Mesothelial cell of epicardium (in vitro differentiated cells): ENCODE data around the gene SLC6A12. TPM values are rescaled to one million over a fixed set of nuclear protein-coding genes. Genes with fewer than 3 reads are reported as not detected.
A peak's percentile ranks its signal among the peaks of the same experiment; 100 is the strongest.

Source experiments
- DNase-seq, 2 experiments: peaks; one replicate each; pipeline ENCODE4 v3.0.0; 2021; ENCODE audit warnings: low spot score in 2 of 2; ENCODE audit not compliant: unreplicated experiment in 2 of 2
- H3K27ac Mint-ChIP-seq: 2 replicates; pipeline ENCODE4 v1.8.0; 2021; ENCODE audit warnings: mixed read lengths
- H3K27me3 Mint-ChIP-seq: 2 replicates; pipeline ENCODE4 v1.8.0; 2021; ENCODE audit warnings: low read depth, mixed read lengths
- H3K36me3 Mint-ChIP-seq: 2 replicates; pipeline ENCODE4 v1.8.0; 2021; ENCODE audit warnings: mixed read lengths
- H3K4me1 Mint-ChIP-seq: 2 replicates; pipeline ENCODE4 v1.8.0; 2021; ENCODE audit warnings: mixed read lengths
- H3K4me3 Mint-ChIP-seq: 2 replicates; pipeline ENCODE4 v1.8.0; 2021; ENCODE audit warnings: mild to moderate bottlenecking, moderate library complexity, mixed read lengths
- H3K9me3 Mint-ChIP-seq: 2 replicates; pipeline ENCODE4 v1.8.0; 2021; ENCODE audit warnings: mixed read lengths
- CTCF ChIP-seq: fragments of 200-600 bp; sonication (generic); IDR thresholded peaks from one replicate; pipeline ENCODE4 v1.5.0; 2021; ENCODE audit warnings: antibody characterized with exemption; ENCODE audit not compliant: unreplicated experiment
- total RNA-seq: library from RNA; stranded (reverse); gene quantifications from 3 replicates; pipeline ENCODE4 v1.2.1, GENCODE V29; 2021

The SLC6A12 gene
- total RNA-seq, result 0.29 TPM in 2 of 3 replicates, not detected in the other

GRCh38 chr12:214003-214741 is at the start of gene SLC6A12:
SLC6A12 (minus strand) TSS chr12:214157; CDS start chr12:209986, 4,171 bp downstream.
- H3K4me3 Mint-ChIP-seq, result no peak within 1 kb of the TSS

GRCh38 chr12:263574-263973 is 49.6 kb upstream of the SLC6A12 start:
- TF ChIP-seq CTCF, result no peak
- peaks cover 39% of the 10 kb centered on the region for H3K4me1 Mint-ChIP-seq
- no peak overlapping the region for H3K27ac Mint-ChIP-seq
- no peak overlapping the region for H3K4me3 Mint-ChIP-seq
- H3K27me3 Mint-ChIP-seq, result peaks cover 14% of the 10 kb centered on the region
- H3K36me3 Mint-ChIP-seq, result no peaks in the 10 kb centered on the region
- no peaks in the 10 kb centered on the region for H3K9me3 Mint-ChIP-seq
- no peak for DNase-seq

More at GRCh38 chr12:214003-214741, at the start of gene SLC6A12:
- Mint-ChIP-seq H3K4me1 (peaks cover 14% of the 10 kb centered on the region), H3K27me3 (peaks cover 63% of the 10 kb centered on the region), H3K36me3 (no peaks in the 10 kb centered on the region), H3K9me3 (no peaks in the 10 kb centered on the region), H3K27ac (peak within 1 kb of the TSS; percentile 8)
- DNase-seq, result no peak
- no peak for TF ChIP-seq CTCF

- peaks cover 31% of the 10 kb centered on the region for H3K4me1 Mint-ChIP-seq
- no peaks in the 10 kb centered on the region for H3K36me3 Mint-ChIP-seq
- DNase-seq, result peak in 1 of 2 experiments; percentile 39
- H3K4me3 Mint-ChIP-seq, result peak within 1 kb of the TSS; percentile 33
- H3K9me3 Mint-ChIP-seq, result no peaks in the 10 kb centered on the region
- no peak for TF ChIP-seq CTCF
- H3K27me3 Mint-ChIP-seq, result peaks cover 22% of the 10 kb centered on the region
- H3K27ac Mint-ChIP-seq, result peak within 1 kb of the TSS; percentile 84
Measured at GRCh38 chr12:262817-263216, 48.9 kb upstream of the SLC6A12 start, which contains the start of gene SLC6A13. SLC6A13 (minus strand) TSS chr12:262836; CDS start chr12:260052, 2,784 bp downstream.

- Mint-ChIP-seq H3K27me3 (peaks cover 29% of the 10 kb centered on the region), H3K27ac (no peak overlapping the region), H3K36me3 (no peaks in the 10 kb centered on the region), H3K4me3 (no peak overlapping the region), H3K4me1 (peaks cover 26% of the 10 kb centered on the region), H3K9me3 (no peaks in the 10 kb centered on the region)
- DNase-seq, result no peak
- TF ChIP-seq CTCF, result no peak
Measured at GRCh38 chr12:262113-262512, 48.2 kb upstream of the SLC6A12 start.

GRCh38 chr12:257521-258321 is 43.8 kb upstream of the SLC6A12 start:
- Mint-ChIP-seq H3K27ac (no peak overlapping the region), H3K27me3 (peaks cover 54% of the 10 kb centered on the region), H3K4me3 (no peak overlapping the region), H3K4me1 (peaks cover 17% of the 10 kb centered on the region), H3K9me3 (no peaks in the 10 kb centered on the region), H3K36me3 (no peaks in the 10 kb centered on the region)
- TF ChIP-seq CTCF, result no peak
- no peak for DNase-seq
